Stimulated activated CD8-positive, alpha-beta memory T cell treated with anti-CD3 and anti-CD28 coated beads, Interleukin-4, amount 100 ng/mL, for 48 hours (primary cell): ENCODE measurements around the gene COL23A1.

Experiments used
- DNase-seq: peaks from one replicate; pipeline ENCODE4 v3.0.0-alpha.2; 2020

COL23A1 gene

DNA sequence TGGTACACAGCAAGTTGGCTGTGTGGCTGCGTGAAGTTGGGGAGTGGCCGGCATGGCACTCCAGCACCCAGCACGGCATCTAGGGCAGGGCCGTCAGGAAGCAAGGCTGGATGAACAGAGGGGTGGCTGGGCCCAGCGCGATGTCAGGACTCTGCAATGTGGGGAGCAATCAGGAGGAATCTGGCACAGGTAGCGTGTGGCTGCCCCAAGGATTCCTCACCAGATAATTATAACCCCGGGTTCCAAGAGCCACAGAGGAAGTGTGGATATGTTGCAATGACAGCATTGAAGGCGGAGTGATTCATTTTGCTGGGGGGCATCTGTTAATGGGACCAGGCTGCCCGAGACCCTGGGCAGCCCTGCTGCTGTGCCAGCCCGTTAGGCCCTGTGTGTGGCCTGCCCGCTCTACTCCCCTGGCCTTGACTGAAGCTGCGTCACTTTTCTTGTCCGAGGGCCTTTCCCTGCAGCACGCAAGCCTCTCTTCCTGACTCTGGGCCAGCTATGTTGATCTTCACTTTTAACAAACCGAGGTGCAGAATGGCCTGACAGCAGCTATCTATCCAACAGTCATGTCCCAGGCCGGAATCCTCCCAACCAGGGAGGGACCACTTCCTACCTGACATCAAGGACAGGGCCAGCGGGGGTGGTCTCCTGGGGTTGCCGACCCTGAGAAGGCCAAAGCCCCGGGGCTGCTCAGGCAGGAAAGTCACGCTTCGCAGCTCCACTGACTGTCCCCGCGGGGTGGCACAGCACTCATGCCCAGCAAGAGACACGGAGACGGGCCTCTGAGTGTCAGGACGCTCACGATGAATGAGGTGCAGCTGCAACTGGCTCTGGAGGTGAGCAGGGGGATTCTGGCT lies 239.6 kb downstream of the COL23A1 start:
- DNase-seq: no peak

DNA sequence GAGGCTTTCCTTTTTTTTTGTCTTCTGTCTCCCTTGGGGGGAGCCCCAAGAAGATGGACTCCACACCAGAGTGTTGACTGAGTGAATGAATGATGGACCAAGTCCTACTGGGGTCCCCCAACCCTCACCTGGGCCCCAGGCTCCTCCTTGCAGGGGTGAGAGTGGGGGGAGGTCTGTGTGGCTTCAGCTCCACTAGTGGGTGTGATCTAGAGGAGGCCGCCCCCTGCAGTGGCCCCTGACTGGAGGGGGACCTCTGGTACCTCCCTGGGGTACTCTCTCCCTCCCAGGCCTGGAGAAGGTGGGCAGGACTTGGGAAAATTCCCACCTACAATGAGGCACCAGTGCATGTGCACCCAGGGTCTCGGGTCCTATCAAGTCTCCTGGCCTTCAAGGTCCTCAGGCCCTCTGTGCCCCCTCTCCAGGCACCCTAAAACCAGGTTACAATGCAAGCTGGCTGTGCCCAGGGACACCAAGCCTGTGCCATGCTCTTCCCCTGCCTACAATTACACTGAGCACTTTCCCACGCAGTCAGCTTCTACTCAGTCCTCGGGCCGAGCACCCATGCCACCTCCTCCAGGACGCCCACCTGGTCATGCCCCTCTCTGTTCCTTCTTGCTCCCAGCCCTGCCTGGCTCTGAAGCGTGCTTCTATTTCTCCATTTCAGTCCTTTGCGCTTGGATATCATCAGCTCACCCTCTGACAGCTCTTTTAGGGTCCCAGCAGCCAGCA lies 240.4 kb downstream of the COL23A1 start:
- no peak for DNase-seq

DNA sequence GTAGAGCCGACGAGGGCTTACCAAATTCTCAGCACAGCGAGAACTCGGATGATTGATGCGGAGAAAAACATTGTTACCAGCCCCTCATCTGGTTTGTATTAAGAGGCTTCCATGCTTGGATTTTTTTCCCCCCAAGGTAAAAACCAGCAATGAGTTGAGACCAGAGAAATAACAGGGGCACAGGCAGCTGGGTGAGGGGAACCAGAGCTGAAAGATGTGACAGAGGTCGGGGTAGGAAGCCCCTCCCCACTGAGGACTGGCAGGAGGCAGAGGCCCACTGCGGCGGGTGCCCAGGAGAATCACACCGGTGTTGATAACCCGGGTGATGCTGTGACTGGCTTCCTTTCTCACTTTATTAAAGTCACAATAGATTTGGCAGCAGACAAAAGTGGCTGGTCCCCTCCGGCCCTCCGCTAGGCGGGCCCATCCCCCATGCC lies 241.1 kb downstream of the COL23A1 start:
- DNase-seq: no peak

DNA sequence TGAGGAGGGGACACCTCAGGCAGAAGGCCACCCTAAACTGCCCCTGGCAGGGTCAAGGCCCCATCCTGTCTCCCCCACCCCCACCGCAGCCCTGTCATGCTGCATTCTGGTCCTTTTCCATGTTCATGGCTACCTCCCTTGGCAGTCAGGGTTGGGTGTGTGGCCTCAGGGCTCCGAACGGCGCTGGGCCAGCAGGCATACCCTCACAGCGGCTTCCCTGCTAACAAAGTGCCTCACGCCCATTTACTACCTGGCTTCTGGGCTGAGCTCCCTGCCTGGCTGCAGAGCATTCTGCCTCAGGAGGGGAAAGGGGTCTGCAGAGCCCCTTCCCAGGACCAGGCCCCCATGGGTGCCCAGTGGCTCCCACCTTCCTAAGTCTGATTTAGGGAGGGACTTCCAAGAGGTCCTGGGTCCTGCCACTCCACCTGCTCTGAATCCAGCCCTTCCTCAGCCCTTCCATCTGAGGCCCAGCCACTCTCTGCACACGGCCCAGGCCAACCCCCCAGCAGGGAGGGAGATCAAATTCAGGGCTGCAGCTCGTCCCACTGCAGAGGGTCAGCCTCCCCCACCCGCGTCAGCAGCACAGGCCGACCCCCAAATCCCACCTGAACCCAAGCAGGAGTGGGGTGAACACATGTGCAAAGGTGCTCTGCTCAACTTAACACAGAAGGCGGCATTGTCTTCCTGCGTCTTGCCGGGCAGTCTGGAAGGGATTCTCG lies 241.7 kb downstream of the COL23A1 start:
- DNase-seq: no peak

DNA sequence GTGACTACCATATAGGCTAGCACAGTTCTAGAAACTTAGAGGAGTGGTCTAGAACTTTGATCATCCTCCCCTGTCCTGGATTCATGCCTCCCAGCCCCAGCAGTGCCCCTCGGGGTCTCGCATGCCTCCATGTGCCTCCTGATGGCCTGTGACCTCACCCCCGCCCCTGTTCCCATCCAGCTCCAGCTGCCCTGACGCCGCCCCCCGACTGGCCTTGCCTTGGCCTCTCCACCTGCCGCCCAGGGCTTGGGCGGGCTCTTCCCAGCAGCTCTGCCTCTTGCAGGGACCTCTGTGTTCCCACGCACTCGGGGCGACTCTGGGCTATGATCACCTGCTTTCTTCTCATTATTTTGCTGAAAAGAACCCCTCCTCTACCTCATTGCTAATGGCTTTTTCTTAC lies 242.2 kb downstream of the COL23A1 start:
- DNase-seq: no peak

DNA sequence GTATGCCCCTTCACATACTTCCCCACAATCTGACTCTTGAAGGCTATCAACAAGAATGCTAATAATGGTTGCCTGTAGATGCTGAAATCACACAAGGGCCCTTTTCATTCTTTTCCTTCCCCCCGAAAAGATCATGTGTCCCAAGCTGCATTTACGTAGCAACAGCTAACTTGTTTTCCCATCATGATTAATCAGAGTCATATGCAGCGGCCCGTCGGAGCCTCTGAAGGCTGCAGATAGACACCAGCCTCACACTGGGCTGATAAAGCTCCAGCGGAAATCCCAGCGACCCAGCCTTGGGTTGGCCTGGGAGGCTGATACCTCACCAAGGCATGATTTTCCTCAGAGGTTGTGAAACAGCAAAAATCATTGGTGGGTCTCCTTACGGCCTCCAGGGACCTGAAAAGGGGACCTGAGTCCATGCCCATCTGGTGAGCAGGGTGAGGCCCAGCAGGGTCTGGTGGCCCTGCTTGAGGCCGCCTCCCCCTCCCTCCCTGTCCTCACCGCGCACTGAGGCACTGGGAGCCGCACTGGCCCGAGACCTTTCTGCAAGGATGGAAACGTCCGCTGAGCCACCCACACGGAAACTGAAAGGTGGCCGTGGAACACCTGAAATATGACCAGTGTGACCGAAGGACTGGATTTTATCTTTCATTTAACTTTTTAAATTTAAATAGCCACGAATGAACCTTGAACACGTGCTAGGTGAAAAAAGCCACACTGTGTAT lies 243.4 kb downstream of the COL23A1 start:
- no peak for DNase-seq

DNA sequence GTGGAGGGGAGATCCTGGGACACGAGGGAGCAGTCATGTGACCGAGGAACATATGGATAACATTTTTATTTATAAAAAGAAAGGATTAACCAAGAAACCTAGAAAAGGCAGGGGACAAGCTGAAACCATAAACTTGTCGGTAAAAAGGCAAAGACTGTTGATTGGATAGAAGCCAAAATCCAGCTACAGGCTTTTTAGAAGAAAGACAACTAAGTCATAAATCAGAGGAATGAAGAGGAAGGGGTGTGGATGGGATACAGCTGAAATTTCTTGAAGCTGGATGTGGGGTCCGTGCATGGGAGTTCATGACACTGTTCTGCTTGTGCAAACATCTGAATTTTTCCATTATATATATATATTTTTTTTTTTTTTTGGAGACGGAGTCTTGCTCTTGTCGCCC lies 246.9 kb downstream of the COL23A1 start:
- DNase-seq: no peak

DNA sequence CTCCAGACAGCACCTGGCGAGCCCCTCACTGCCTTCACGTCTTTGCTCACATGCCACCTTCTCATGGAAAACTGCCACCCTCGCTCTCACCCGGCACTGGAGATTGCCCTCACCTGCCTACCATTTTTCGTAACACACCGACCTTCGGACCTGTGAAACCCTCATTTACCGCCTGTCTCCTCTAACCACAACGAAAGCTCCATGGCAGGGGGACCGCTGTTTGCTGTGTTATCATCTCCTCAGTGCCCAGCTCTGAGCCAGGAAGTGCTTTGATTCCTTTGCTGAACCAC lies 248.4 kb downstream of the COL23A1 start:
- no peak for DNase-seq

DNA sequence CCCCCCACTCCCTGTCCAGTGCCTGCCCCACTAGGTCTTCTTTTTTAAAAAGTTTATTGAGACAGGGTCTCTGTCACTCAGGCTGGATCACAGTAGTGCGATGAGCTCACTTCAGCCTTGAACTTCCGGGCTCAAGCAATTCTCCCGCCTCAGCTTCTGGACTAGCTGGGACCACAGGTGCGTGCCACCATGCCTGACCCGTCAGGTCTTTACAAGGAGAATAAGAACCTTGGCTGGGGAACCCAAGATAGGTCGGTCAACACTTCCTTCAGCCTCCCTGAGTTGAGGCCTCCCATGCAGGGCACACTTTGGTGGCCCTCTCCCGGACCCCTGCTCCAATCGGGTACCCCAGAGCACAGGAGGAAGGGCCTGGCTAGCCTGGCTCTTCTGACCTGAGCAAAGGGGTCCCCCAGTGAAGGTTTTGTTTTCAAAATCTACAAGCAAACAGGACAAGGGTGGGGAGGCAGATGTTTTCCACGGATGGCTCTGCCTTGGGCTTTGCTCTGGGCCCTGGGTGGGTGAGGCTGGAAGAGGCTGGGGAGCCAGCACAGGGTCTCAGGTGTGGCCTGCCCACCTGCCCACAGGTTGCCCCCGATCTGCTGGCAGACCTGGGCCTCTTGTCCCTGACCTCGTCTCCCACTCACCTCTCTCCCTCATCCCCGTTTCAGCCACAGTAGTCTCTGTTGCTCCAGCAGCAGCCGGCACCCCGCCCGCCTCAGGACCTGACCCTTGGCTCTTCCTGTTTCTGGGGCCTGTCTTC lies 248.9 kb downstream of the COL23A1 start:
- no peak for DNase-seq

DNA sequence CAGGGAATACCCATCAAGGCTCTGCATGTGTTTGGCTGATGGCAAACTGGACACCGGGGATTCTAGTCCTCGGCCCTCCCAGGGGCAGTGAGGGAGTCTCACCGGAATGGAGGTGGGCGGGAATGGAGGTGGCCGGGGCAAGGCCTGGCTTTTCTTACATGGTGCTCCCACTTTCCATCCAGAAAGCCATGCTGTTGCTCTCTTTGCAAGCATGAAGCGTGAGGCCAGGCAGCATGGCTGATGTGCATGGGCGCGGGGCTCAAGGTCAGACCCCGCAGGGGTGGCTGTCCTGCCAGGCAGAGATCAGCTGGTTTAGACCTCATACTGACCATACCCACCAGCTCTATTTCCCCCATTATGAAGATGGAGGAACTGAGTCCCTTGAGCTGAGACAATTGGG lies 249.6 kb downstream of the COL23A1 start:
- DNase-seq: no peak

DNA sequence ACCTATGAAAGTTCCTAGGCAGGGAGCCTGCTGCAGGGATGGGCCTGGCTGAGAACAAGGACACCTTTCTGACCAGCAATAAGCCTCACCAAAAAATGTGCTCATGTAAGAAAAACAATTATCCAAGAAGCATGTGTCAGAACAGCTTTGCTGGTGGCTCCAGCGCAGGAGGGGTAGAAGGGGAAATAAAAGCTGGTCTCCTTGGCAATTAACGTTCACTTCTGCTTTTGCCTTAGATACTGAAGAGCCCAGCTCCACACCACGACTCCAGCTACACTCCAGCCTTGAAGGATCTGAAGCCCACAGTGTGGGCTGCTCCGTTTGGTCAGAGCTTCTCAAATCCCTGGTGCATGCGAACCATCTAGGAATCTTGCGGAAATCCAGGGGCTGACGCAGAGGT lies 250.0 kb downstream of the COL23A1 start:
- DNase-seq: no peak

DNA sequence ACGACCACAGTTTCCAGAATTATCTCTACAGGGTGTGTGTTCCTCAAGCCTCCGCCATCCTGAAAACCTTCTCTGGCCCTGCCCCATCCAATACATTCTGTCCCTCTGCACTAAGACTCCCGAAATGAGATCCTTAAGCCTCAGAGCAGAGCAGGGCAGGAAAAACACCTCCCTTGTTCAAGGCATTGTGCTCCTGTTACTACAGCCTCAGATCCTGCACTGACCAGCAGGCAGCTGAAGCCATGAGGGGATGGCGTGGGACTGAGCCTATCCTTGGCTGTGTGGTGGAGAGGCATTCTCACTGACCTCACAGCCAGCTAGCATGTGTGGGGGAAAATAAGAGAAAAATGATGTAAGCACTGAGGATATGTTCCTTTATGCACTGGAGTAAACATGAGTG lies 250.9 kb downstream of the COL23A1 start:
- no peak for DNase-seq

DNA sequence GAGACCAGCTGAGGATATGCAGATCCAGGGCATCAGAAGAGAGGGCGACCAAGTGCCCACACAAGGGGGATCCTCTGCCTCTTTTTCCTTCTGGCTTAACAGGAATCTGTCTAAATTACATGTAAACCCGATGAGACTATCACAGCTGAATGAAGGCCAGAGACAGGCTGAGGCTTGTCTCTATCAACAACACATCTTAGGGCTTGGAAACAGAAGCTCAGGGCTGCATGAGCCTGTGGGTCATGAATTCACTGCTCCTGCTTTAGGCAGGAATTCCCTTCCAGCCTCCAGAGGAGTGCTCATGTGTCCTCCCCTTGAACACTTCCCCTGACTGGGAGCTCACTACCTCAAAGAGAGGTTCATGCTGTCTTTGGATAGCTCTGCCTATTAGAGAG lies 251.4 kb downstream of the COL23A1 start:
- DNase-seq: no peak

DNA sequence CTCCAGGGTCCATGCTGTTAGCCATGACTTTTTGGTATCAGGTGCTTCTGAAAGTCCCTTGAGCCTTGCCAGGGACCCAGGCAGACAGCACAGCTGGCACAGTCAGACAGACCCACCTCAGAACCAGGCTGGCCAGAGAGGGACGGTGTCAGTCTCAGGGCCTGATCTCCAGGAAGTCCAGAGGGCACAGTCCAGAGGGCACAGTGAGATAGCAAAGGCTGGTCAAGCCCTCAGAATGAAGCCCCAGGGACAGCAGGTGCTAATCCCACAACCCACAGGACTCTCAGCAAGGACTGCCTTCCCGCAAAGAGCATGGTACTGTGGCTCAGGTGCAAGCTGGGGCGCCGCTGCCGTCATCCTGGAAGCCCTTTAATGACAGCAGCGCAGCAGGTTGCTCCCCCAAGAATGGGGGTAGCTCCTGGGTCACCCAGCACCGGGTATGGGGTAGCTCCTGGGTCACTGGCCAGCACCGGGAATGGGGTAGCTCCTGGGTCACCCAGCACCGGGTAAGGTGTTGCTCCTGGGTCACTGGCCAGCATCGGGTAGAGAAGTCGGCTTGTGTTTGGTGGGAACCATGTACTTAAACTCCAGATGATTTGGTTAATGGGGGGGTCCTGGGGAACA lies 252.0 kb downstream of the COL23A1 start:
- DNase-seq: no peak

DNA sequence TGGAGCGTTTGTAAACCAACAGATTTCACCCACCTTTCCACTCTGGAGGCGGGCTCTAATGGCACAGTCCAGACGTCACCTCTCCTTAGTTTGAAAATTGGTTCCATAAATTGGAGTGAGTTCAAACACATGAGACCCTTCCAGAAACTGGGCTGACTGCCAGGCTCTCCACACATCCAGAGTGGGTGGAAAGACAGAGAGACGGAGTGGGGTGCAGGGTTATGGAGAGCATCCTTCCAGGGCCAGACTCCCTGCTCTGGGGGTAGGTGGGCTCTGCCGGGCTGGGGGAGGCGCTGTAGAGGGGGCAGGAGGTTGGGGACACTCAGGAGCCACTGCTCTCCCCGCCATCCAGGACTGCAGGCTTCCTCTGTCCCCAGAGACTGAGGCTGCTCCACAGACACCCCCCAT lies 252.9 kb downstream of the COL23A1 start:
- no peak for DNase-seq

DNA sequence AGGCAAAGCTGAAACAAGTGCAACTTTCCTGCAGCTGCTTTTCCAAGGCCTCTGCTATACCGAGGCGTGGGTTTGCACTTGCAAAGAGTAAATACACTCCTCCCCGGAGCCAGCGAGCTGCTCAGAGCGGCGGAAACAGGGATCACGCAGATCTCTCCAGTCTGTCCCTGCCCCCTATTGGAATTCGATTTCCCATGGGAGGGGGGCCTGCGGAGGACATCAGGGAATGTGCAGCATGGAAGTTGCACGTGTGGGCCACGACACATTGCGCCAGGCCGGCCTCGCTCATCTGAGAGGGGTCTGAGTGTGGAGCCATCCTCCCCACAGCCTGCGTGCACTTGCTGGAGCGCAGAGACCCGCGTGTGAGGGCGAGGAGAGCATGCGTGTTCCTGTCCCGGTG lies 253.3 kb downstream of the COL23A1 start:
- DNase-seq: no peak

DNA sequence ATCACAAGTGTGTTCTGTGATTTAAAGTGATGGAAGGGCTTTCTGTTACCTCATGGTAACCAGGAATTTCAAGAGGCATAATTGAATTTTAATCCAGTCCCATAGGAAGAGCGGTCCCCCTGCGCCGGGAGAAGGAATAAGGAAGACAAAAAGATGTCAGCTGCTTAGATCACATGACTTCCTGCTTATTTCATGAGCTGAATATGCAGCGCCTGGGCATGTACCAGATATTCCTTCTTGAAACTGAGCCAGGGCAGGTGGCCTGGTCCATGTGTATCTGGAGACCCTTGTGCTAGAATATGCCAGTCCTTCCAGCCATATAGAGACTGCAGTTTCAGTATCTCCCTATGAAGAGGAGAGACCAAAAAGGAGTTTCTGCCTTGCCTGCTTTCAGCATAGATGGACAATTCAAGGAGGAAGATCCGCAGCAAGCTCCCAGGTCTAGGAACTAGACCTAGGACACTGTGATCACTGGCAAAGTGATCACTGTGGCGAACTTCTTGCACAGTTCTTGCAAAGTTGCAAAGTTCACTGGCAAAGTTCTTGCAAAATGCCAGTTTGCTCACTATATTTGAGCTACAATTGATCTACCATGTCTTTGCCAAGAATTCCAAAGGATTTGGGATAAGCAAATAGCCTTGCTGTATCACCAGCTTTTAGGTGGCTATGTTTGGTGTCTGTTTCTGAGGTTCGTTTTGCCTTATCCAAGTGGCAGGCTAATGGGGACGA lies 254.7 kb downstream of the COL23A1 start:
- no peak for DNase-seq

DNA sequence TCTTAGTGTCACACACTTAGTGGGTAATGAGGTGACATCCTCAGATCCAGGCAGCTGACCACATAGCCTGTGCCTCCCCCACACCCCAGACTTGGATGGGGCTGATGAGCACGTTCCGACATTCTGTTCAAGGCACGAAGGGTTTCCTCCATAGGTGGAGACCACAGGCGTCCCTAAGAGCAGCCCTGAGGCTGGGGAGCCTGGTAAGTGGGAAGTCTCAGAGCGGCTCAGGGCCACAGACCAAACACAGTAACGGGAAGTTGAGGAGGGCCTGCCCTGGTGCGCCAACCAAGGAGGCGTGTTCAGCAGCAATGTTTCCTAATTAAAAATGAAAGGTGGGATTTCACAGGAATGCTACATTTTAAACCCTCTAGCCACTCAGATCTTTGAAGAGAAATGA lies 255.3 kb downstream of the COL23A1 start:
- DNase-seq: no peak

DNA sequence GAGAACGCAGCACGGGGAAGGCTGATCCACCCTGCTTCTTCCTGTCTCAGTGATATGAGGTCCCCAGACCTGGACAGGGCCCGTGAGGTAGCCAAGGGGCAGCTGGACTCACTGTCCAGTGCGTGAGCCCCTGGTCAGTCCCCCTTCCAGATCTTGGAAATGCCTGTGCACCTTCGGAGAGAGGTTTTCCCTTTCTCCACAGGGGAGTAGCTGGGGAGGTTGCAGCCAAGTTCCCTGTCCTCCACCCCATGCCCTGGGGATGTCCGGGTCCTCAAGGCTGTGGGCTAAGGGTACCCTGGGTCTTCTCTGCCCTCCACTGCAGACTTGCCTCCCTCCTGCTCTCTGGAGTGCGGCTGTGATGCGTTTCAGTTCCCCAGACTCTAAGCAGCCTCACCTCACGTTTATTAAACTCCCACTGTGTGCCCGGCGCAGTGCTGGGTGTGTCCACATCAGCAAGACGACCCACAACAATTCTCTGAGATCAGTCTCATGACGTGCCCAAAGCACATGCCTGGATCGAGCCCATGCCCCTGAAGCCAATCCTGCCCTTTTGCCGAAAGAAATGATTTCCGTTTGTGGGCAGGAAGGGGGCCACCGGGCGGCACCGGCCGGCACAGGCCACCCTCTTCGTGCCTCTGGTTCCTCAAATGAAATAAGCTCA lies 256.2 kb downstream of the COL23A1 start:
- DNase-seq: no peak

DNA sequence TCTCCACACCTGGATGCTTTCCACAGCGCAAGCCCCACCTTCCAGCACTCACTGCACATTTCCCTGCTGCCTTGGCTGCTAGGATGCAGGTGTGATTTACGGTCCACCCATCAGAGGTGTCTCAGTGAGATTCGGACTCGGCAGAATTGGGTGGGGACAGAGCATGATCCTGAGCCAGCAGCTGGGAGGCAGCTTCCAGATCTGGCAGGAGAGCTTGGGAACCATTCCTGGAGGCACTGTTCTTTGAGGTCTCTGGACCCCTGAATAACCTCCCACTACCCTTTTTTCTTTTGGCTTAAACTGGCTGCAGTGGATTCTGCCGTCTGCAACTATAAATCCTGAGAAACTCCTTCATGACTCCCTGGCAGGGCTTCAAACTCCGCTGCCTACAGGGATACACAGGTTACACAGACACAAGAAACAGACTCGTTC lies 258.0 kb downstream of the COL23A1 start:
- no peak for DNase-seq
